K562 (cell line): ENCODE results near the gene CLIC1. TPM values are rescaled to one million over a fixed set of nuclear protein-coding genes. Genes with fewer than 3 reads are reported as not detected.

Experiments
- ASH1L ChIP-seq: fragments of 450-650 bp; IDR thresholded peaks from 2 replicates; pipeline ENCODE4 v1.6.1; 2018; ENCODE audit warnings: borderline replicate concordance, mild to moderate bottlenecking, low read depth; ENCODE audit not compliant: partially characterized antibody
- ATF1 ChIP-seq, 2 experiments: fragments of 450-650 bp in 1 of 2; IDR thresholded peaks; 2 replicates each; pipeline ENCODE4 v1.6.1; 2016; ENCODE audit warnings: missing compliant biosample characterization in 1 of 2, missing genetic modification characterization in 1 of 2
- BMI1 ChIP-seq: fragments of 150-350 bp; IDR thresholded peaks from 2 replicates; pipeline ENCODE4 v1.6.1; 2014; ENCODE audit warnings: low read length
- BRCA1 ChIP-seq, 2 experiments: fragments of 450-650 bp in 1 of 2; sonication (generic) in 1 of 2; formaldehyde crosslinking in 1 of 2; IDR thresholded peaks; 2 replicates each; pipeline versions ENCODE4 v1.5.0 to v1.6.1; 2017 to 2020; ENCODE audit warnings: mild to moderate bottlenecking in 1 of 2, missing genetic modification reagents in 1 of 2
- CBFA2T2 ChIP-seq: fragments of 450-650 bp; conservative IDR thresholded peaks from 2 replicates; pipeline ENCODE4 v1.6.1; 2017; ENCODE audit warnings: mild to moderate bottlenecking
- CREB1 ChIP-seq, 2 experiments: sonication (generic) in 1 of 2; formaldehyde crosslinking in 1 of 2; IDR thresholded peaks; 2 replicates each; pipeline versions ENCODE4 v1.6.1 to v1.8.0; 2012 to 2022; ENCODE audit warnings: inconsistent platforms in 1 of 2, mild to moderate bottlenecking in 1 of 2, missing genetic modification reagents in 1 of 2, moderate library complexity in 1 of 2
- CXXC5 ChIP-seq: fragments of 250-450 bp; sonication (Bioruptor Pico); IDR thresholded peaks from 2 replicates; pipeline ENCODE4 v1.8.0; 2022; ENCODE audit warnings: inconsistent platforms, mild to moderate bottlenecking, moderate library complexity
- DACH1 ChIP-seq: fragments of 450-650 bp; IDR thresholded peaks from 2 replicates; pipeline ENCODE4 v1.6.1; 2018; ENCODE audit not compliant: partially characterized antibody
- FOXK2 ChIP-seq, 2 experiments: fragments of 450-650 bp; IDR thresholded peaks in 1 of 2; conservative IDR thresholded peaks in 1 of 2; 2 replicates each; pipeline ENCODE4 v1.6.1; 2016; ENCODE audit warnings: low read depth in 2 of 2, mild to moderate bottlenecking in 1 of 2
- FOXM1 ChIP-seq, 2 experiments: fragments of 450-650 bp in 1 of 2; sonication (generic) in 1 of 2; formaldehyde crosslinking in 1 of 2; IDR thresholded peaks; 2 replicates each; pipeline versions ENCODE4 v1.6.1 to v1.9.0; 2017 to 2022; ENCODE audit warnings: low read depth in 2 of 2, mild to moderate bottlenecking in 2 of 2, missing genetic modification reagents in 1 of 2, moderate library complexity in 1 of 2
- HDAC8 ChIP-seq: fragments of 450-650 bp; IDR thresholded peaks from 2 replicates; pipeline ENCODE4 v1.6.1; 2016; ENCODE audit warnings: mild to moderate bottlenecking, missing genetic modification characterization, moderate library complexity, missing compliant biosample characterization
- MXD1 ChIP-seq: fragments of 250-450 bp; sonication (Bioruptor Pico); IDR thresholded peaks from 2 replicates; pipeline ENCODE4 v1.8.0; 2021; ENCODE audit warnings: borderline replicate concordance, mild to moderate bottlenecking, moderate library complexity; ENCODE audit not compliant: poor library complexity, severe bottlenecking
- MXI1 ChIP-seq: IDR thresholded peaks from 2 replicates; pipeline ENCODE4 v1.6.1; 2011; ENCODE audit warnings: low read depth, mild to moderate bottlenecking, improper control_type of control experiment, low read length
- NFATC3 ChIP-seq: fragments of 450-650 bp; IDR thresholded peaks from 2 replicates; pipeline ENCODE4 v1.6.1; 2017; ENCODE audit warnings: mild to moderate bottlenecking
- NR1H2 ChIP-seq: sonication (generic); formaldehyde crosslinking; IDR thresholded peaks from 2 replicates; pipeline ENCODE4 v1.4.0; 2020; ENCODE audit warnings: mild to moderate bottlenecking, missing genetic modification reagents
- POLR2AphosphoS2 ChIP-seq: IDR thresholded peaks from 2 replicates; pipeline ENCODE4 v1.6.1; 2012; ENCODE audit warnings: low read length, improper control_type of control experiment
- RFX1 ChIP-seq: fragments of 450-650 bp; IDR thresholded peaks from 2 replicates; pipeline ENCODE4 v1.6.1; 2016; ENCODE audit warnings: mild to moderate bottlenecking, moderate library complexity
- SMARCC2 ChIP-seq: fragments of 450-650 bp; IDR thresholded peaks from 2 replicates; pipeline ENCODE4 v1.6.1; 2017; ENCODE audit warnings: antibody characterized with exemption, moderate library complexity, mild to moderate bottlenecking, low read depth
- SMARCE1 ChIP-seq: fragments of 450-650 bp; IDR thresholded peaks from 2 replicates; pipeline ENCODE4 v1.7.1; 2016; ENCODE audit warnings: mild to moderate bottlenecking
- SOX6 ChIP-seq: fragments of 450-650 bp; IDR thresholded peaks from 2 replicates; pipeline ENCODE4 v1.6.1; 2014; ENCODE audit warnings: mild to moderate bottlenecking
- SRSF7 ChIP-seq: fragments of 200-400 bp; formaldehyde crosslinking; optimal IDR thresholded peaks from 2 replicates; pipeline ENCODE3; 2017; ENCODE audit warnings: mild to moderate bottlenecking, low read depth, low read length
- TCF3 ChIP-seq: sonication (generic); formaldehyde crosslinking; IDR thresholded peaks from 2 replicates; pipeline ENCODE4 v1.4.0; 2020; ENCODE audit warnings: mild to moderate bottlenecking, missing genetic modification reagents
- ZBTB43 ChIP-seq: sonication (generic); formaldehyde crosslinking; IDR thresholded peaks from 2 replicates; pipeline ENCODE4 v1.8.0; 2023; ENCODE audit warnings: mild to moderate bottlenecking, missing genetic modification reagents
- ZNF263 ChIP-seq: sonication (generic); formaldehyde crosslinking; IDR thresholded peaks from 2 replicates; pipeline ENCODE4 v1.8.0; 2022; ENCODE audit warnings: mild to moderate bottlenecking, missing genetic modification reagents, borderline replicate concordance
- ZNF316 ChIP-seq: fragments of 450-650 bp; IDR thresholded peaks from 2 replicates; pipeline ENCODE4 v1.6.1; 2016
- ZNF586 ChIP-seq: fragments of 450-650 bp; formaldehyde crosslinking; conservative IDR thresholded peaks from 2 replicates; pipeline ENCODE4 v1.4.0; 2020; ENCODE audit warnings: mild to moderate bottlenecking, moderate library complexity
- ZNF644 ChIP-seq: fragments of 200-800 bp; sonication (Bioruptor generic); IDR thresholded peaks from 2 replicates; pipeline ENCODE4 v1.6.1; 2016; ENCODE audit warnings: low read depth, missing genetic modification characterization, missing compliant biosample characterization
- ZNF766 ChIP-seq: fragments of 200-800 bp; sonication (Bioruptor generic); conservative IDR thresholded peaks from 2 replicates; pipeline ENCODE4 v1.6.1; 2016; ENCODE audit warnings: missing genetic modification characterization, missing compliant biosample characterization
- polyA plus RNA-seq, 8 experiments: library from polyadenylated mRNA; depleted of rRNA in 4 of 8; stranded (reverse) in 5 of 8; unstranded in 3 of 8; fragments of >200 nt; fragmentation: Nextera tagmentation in 2 of 8; fragmentation: Illumina TruSeq in 1 of 8; extraction: Ambion mirVana in 2 of 8; extraction: Trizol in 1 of 8; gene quantifications; 2 replicates each; pipeline versions ENCODE4 v1.2.1 to v1.2.3, GENCODE V29; 2011 to 2014; ENCODE audit warnings: inconsistent platforms in 1 of 8, missing spikeins in 1 of 8
- total RNA-seq, 7 experiments: library from RNA; depleted of rRNA in 6 of 7; stranded (reverse); fragments of >200 nt in 6 of 7; fragmentation: Illumina TruSeq in 2 of 7; extraction: Trizol in 2 of 7; gene quantifications; 2 replicates each; pipeline versions ENCODE4 v1.2.1 to v1.2.3, GENCODE V29; 2011 to 2021; ENCODE audit warnings: low replicate concordance in 1 of 7

The CLIC1 gene
- total and polyA plus RNA-seq, 9 of the 15 experiments (the other 6 are each of a cell fraction or from before 2014, with no cell fraction given) = 1,267 to 2,419 (median 1,808) TPM

- TF ChIP-seq ASH1L (no peak), TCF3 (CRISPR knock-in tag) (peak; percentile 41; the same call in 1 of the 2 replicates), CXXC5 (peak; percentile 41), NFATC3 (peak; percentile 32), CREB1 (IDR thresholded peaks at IDR 0.05) (peak; percentile 83), CREB1 (CRISPR knock-in tag; IDR thresholded peaks at IDR 0.05) (no peak), HDAC8 (tag) (0 out of 2 replicates have a peak, but pooled peaks have one; percentile 47), CBFA2T2 (no peak), MXI1 (0 out of 2 replicates have a peak, but pooled peaks have one; percentile 46), FOXM1 (IDR thresholded peaks at IDR 0.05; ENCODE audit: low read depth) (no peak), FOXM1 (CRISPR knock-in tag; IDR thresholded peaks at IDR 0.05; ENCODE audit: low read depth) (no peak), RFX1 (no peak), SMARCC2 (peak; percentile 54; the same call in 1 of the 2 replicates), BRCA1 (IDR thresholded peaks at IDR 0.05) (no peak), BRCA1 (CRISPR knock-in tag; IDR thresholded peaks at IDR 0.05) (no peak), BMI1 (no peak), ZNF586 (peak; percentile 7; the same call in 1 of the 2 replicates), ZBTB43 (no peak), SOX6 (no peak), SMARCE1 (no peak), ZNF766 (CRISPR knock-in tag) (no peak), POLR2AphosphoS2 (peak; percentile 90; the same call in 1 of the 2 replicates), SRSF7 (no peak), ATF1 (CRISPR knock-in tag; IDR thresholded peaks at IDR 0.05) (no peak), ATF1 (tag; IDR thresholded peaks at IDR 0.05) (peak; percentile 95), NR1H2 (CRISPR knock-in tag) (no peak), ZNF263 (CRISPR knock-in tag) (no peak), DACH1 (no peak), MXD1 (CRISPR knock-in tag) (no peak), ZNF316 (peak; percentile 13; the same call in 1 of the 2 replicates), ZNF644 (tag) (no peak), FOXK2 (conservative IDR thresholded peaks at IDR 0.05 in 1 of 2, IDR thresholded peaks at IDR 0.05 in 1 of 2; ENCODE audit: low read depth in 2 of 2) (no peak)
Measured at GRCh38 chr6:31737991-31738979, 2.0 kb upstream of the CLIC1 start (continued).
